Dermis blood vessel endothelial cell (primary cell): Measurements from ENCODE around the gene GDAP2. TPM values are rescaled to one million over a fixed set of nuclear protein-coding genes. Genes with fewer than 3 reads are reported as not detected.
"Not testable (repeated sequence)": the region's sequence is repeated elsewhere in the genome, so short reads cannot be mapped to it uniquely, and the experiment has no call there.

ENCODE experiments used
- DNase-seq: peaks from one replicate; pipeline ENCODE4 v3.0.0; 2010
- total RNA-seq: library from RNA; depleted of rRNA; stranded (reverse); fragments of >200 nt; gene quantifications from 2 replicates; pipeline ENCODE4 v1.2.3, GENCODE V29; 2014

Gene GDAP2
- total RNA-seq = 19.9 and 26.1 TPM in 2 replicates

- peak; percentile 98 for DNase-seq
These were observed at the start of gene GDAP2, which contains the start of gene WDR3 for GRCh38 chr1:117929343-117930172. GDAP2 (minus strand) TSS chr1:117929621; CDS start chr1:117920357, 9,264 bp downstream. WDR3 (plus strand) TSS chr1:117929739; CDS start chr1:117933320, 3,581 bp downstream.

- no peak for DNase-seq
These were observed 47.0 kb upstream of the GDAP2 start for GRCh38 chr1:117976381-117976780.

- DNase-seq = no peak
These were observed 42.4 kb upstream of the GDAP2 start for GRCh38 chr1:117971777-117972176.

- DNase-seq = no peak
These were observed 40.8 kb upstream of the GDAP2 start for GRCh38 chr1:117970252-117970651.

- DNase-seq = no peak
These were observed 38.5 kb upstream of the GDAP2 start for GRCh38 chr1:117967881-117968280.

- DNase-seq = no peak
These were observed 38.1 kb upstream of the GDAP2 start for GRCh38 chr1:117967477-117967876.

- DNase-seq = peak; percentile 15
These were observed 35.0 kb upstream of the GDAP2 start for GRCh38 chr1:117964290-117965038.

GRCh38 chr1:117959364-117959763, 29.9 kb upstream of the GDAP2 start:
- no peak for DNase-seq

- DNase-seq = no peak
These were observed 23.0 kb upstream of the GDAP2 start for GRCh38 chr1:117952386-117952785.

GRCh38 chr1:117942293-117942692, 12.9 kb upstream of the GDAP2 start:
- DNase-seq = no peak

- no peak for DNase-seq
These were observed 4.3 kb upstream of the GDAP2 start for GRCh38 chr1:117933769-117934168.

GRCh38 chr1:117932576-117932975, 3.2 kb upstream of the GDAP2 start:
- DNase-seq = no peak

- DNase-seq = peak; percentile 12
These were observed 1.1 kb upstream of the GDAP2 start for GRCh38 chr1:117930484-117930883.

GRCh38 chr1:117930173-117930447, 689 bp upstream of the GDAP2 start:
- DNase-seq = no peak

GRCh38 chr1:117928881-117929342, 509 bp downstream of the GDAP2 start:
- DNase-seq = peak; percentile 78

- no peak for DNase-seq
These were observed 3.4 kb downstream of the GDAP2 start for GRCh38 chr1:117925981-117926380.

GRCh38 chr1:117922717-117923116, 6.7 kb downstream of the GDAP2 start:
- DNase-seq = not testable (repeated sequence)

GRCh38 chr1:117921991-117922390, 7.4 kb downstream of the GDAP2 start:
- DNase-seq = no peak

GRCh38 chr1:117919376-117919775, 10.0 kb downstream of the GDAP2 start:
- DNase-seq = no peak

GRCh38 chr1:117911051-117911450, 18.4 kb downstream of the GDAP2 start:
- no peak for DNase-seq

- DNase-seq = peak; percentile 5
These were observed 24.4 kb downstream of the GDAP2 start for GRCh38 chr1:117905019-117905418.

- DNase-seq = no peak
These were observed 24.9 kb downstream of the GDAP2 start for GRCh38 chr1:117904485-117904884.

- no peak for DNase-seq
These were observed 26.5 kb downstream of the GDAP2 start for GRCh38 chr1:117902944-117903343.

GRCh38 chr1:117899801-117900200, 29.6 kb downstream of the GDAP2 start:
- DNase-seq = no peak
